Transverse colon (tissue), 3 donors: Measurements from ENCODE around the gene POTEG.
"Not testable (repeated sequence)": the region's sequence is repeated elsewhere in the genome, so short reads cannot be mapped to it uniquely, and the experiment has no call there.

ENCODE experiments used
- CTCF ChIP-seq, 5 experiments: fragments of 200-600 bp in 3 of 5; fragments of 450-650 bp in 2 of 5; sonication (generic) in 3 of 5; IDR thresholded peaks; 1 replicate in 2 of 5; 2 replicates in 3 of 5; pipeline ENCODE4 v1.5.1; 2016 to 2017; ENCODE audit warnings: antibody characterized with exemption in 5 of 5, inconsistent platforms in 3 of 5, mild to moderate bottlenecking in 2 of 5, moderate library complexity in 1 of 5
- EP300 ChIP-seq: sonication (generic); formaldehyde crosslinking; IDR thresholded peaks from one replicate; pipeline ENCODE4 v1.6.1; 2017; ENCODE audit warnings: antibody characterized with exemption, low read depth

DNA sequence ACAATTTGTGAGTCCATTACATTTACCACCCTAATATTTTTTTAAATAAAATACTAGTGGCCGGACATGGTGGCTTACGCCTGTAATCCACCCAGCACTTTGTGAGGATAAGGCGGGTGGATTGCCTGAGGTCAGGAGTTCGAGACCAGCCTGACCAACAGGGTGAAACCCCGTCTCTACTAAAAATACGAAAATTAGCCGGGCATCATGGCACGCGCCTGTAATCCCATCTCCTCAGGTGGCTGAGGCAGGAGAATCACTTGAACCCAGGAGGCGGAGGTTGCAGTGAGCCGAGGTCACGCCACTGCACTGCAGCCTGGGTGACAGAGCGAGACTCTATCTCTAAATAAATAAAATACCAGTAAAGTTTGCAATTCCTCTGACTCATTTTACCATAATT is 25.6 kb downstream of the POTEG start:
- not testable (repeated sequence) for TF ChIP-seq CTCF (IDR thresholded peaks at IDR 0.05); EP300
